Subcutaneous adipose tissue (tissue), 4 donors: Measurements from ENCODE around the gene FUT6. TPM values are rescaled to one million over a fixed set of nuclear protein-coding genes. Genes with fewer than 3 reads are reported as not detected.

Experiments used
- CTCF ChIP-seq: fragments of 450-650 bp; IDR thresholded peaks from one replicate; pipeline ENCODE4 v1.5.1; 2016; ENCODE audit warnings: low read depth, mild to moderate bottlenecking, control low read depth, antibody characterized with exemption, moderate library complexity
- total RNA-seq, 4 donors: library from RNA; depleted of rRNA; stranded (reverse); fragments of >200 nt; gene quantifications; one replicate each; pipeline ENCODE4 v1.1.0, GENCODE V29; 2016

Gene FUT6
- total RNA-seq, 4 donors from 2014 or later: 1.1 TPM; not detected in 3

GRCh38 chr19:5800361-5801270, 38.9 kb downstream of the FUT6 start:
- TF ChIP-seq CTCF: no peak

- TF ChIP-seq CTCF: no peak
Measured at GRCh38 chr19:5799247-5800241, 40.0 kb downstream of the FUT6 start.

- TF ChIP-seq CTCF: no peak
Measured at GRCh38 chr19:5798244-5798643, 41.3 kb downstream of the FUT6 start.

- TF ChIP-seq CTCF: no peak
Measured at GRCh38 chr19:5795382-5795919, 44.1 kb downstream of the FUT6 start.

- no peak for TF ChIP-seq CTCF
Measured at GRCh38 chr19:5793188-5793587, 46.3 kb downstream of the FUT6 start.

GRCh38 chr19:5792224-5792623, 47.3 kb downstream of the FUT6 start:
- TF ChIP-seq CTCF: no peak
